Lower lobe of right lung (tissue), 2 donors: ENCODE data around the gene MLF1. TPM values are rescaled to one million over a fixed set of nuclear protein-coding genes. Genes with fewer than 3 reads are reported as not detected.
A peak's percentile ranks its signal among the peaks of the same experiment; 100 is the strongest.

Experiments
- ATAC-seq, 2 donors: fragments of 200-7000 bp; cut with Tn5 transposase; one replicate each; pipeline ENCODE4 v1.9.1; 2020 to 2022; ENCODE audit warnings: mild to moderate bottlenecking in 2 of 2, moderate library complexity in 2 of 2
- DNase-seq: peaks from one replicate; pipeline ENCODE4 v3.0.0-alpha.2; 2020
- H3K27ac ChIP-seq: fragments of 200-600 bp; one replicate; pipeline ENCODE4 v1.8.0; 2022
- H3K27me3 ChIP-seq: fragments of 200-600 bp; one replicate; pipeline ENCODE4 v1.8.0; 2022; ENCODE audit warnings: low read depth
- H3K36me3 ChIP-seq: fragments of 200-600 bp; one replicate; pipeline ENCODE4 v1.8.0; 2022; ENCODE audit warnings: mild to moderate bottlenecking
- H3K4me1 ChIP-seq: fragments of 200-600 bp; one replicate; pipeline ENCODE4 v1.8.0; 2022
- H3K4me3 ChIP-seq: fragments of 200-600 bp; one replicate; pipeline ENCODE4 v1.8.0; 2022; ENCODE audit warnings: mild to moderate bottlenecking
- H3K9me3 ChIP-seq: fragments of 200-600 bp; one replicate; pipeline ENCODE4 v1.8.0; 2022
- intact Hi-C: fragments of 100-400 bp; cut with DNase I; formaldehyde crosslinking; loops from one replicate; pipeline ENCODE4 v1.11.0; 2022
- total RNA-seq: library from RNA; stranded (reverse); fragmentation: NEBNext Ultra II Directional; extraction: Animal tissue kit (Norgen Biotek cat#: 25700); gene quantifications from one replicate; pipeline ENCODE4 v1.2.1, GENCODE V29; 2021
- TF ChIP-seq, protein P1 (sequence below): fragments of 200-600 bp; IDR thresholded peaks from one replicate; pipeline ENCODE4 v1.8.0; 2022; ENCODE audit warnings: antibody characterized with exemption, mild to moderate bottlenecking
- donor health status: DM: no; HTN: yes; CAD: no; lungs with severe emphysema.

MLF1 gene
- total RNA-seq, 1 donor from 2014 or later, result 13.5 TPM

DNA sequence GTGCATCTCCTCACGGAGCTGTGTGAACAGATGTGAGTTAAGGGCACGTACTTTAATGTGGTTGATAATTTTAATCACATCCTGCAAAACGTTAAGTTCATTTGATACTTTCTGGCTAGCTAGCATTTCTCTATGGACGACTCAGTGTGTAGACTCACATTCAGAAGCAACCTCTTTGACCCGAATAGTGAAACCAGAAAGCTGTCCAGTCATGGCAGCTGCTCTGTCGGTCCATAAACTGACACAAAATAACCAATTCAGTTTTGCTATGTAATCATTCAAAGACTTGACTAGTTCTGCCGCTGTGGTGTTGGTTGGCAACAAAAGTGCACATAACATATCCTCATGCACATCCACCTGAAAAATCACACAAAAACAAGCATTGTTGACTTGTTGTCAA lies 69.7 kb downstream of the MLF1 start:
- Histone ChIP-seq H3K9me3 (no peaks in the 10 kb centered on the region), H3K4me1 (peaks cover 12% of the 10 kb centered on the region), H3K27ac (no peak overlapping the region), H3K4me3 (no peak overlapping the region), H3K27me3 (no peaks in the 10 kb centered on the region), H3K36me3 (no peaks in the 10 kb centered on the region)
- TF ChIP-seq, protein P1, sequence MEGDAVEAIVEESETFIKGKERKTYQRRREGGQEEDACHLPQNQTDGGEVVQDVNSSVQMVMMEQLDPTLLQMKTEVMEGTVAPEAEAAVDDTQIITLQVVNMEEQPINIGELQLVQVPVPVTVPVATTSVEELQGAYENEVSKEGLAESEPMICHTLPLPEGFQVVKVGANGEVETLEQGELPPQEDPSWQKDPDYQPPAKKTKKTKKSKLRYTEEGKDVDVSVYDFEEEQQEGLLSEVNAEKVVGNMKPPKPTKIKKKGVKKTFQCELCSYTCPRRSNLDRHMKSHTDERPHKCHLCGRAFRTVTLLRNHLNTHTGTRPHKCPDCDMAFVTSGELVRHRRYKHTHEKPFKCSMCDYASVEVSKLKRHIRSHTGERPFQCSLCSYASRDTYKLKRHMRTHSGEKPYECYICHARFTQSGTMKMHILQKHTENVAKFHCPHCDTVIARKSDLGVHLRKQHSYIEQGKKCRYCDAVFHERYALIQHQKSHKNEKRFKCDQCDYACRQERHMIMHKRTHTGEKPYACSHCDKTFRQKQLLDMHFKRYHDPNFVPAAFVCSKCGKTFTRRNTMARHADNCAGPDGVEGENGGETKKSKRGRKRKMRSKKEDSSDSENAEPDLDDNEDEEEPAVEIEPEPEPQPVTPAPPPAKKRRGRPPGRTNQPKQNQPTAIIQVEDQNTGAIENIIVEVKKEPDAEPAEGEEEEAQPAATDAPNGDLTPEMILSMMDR, result no peak
- intact Hi-C loops, result no loop called here
- ATAC-seq (no peak), DNase-seq (no peak)

GRCh38 chr3:158642005-158642404 lies 71.0 kb downstream of the MLF1 start:
- Histone ChIP-seq H3K27me3 (no peaks in the 10 kb centered on the region), H3K4me1 (peaks cover 22% of the 10 kb centered on the region), H3K9me3 (no peaks in the 10 kb centered on the region), H3K4me3 (no peak overlapping the region), H3K36me3 (peaks cover 12% of the 10 kb centered on the region), H3K27ac (peak overlapping the region; percentile 13)
- TF ChIP-seq, protein P1, result no peak
- intact Hi-C loops, result no loop called here
- DNase-seq (no peak), ATAC-seq (no peak)

- DNase-seq (no peak), ATAC-seq (peak; percentile 70 to 82)
- Histone ChIP-seq H3K4me3 (no peak overlapping the region), H3K27ac (peak overlapping the region; percentile 13), H3K9me3 (no peaks in the 10 kb centered on the region), H3K36me3 (peaks cover 18% of the 10 kb centered on the region), H3K4me1 (peaks cover 22% of the 10 kb centered on the region), H3K27me3 (no peaks in the 10 kb centered on the region)
- TF ChIP-seq, protein P1, result no peak
- intact Hi-C loops, result no loop called here
Measured at GRCh38 chr3:158642474-158643210, 71.6 kb downstream of the MLF1 start.

DNA sequence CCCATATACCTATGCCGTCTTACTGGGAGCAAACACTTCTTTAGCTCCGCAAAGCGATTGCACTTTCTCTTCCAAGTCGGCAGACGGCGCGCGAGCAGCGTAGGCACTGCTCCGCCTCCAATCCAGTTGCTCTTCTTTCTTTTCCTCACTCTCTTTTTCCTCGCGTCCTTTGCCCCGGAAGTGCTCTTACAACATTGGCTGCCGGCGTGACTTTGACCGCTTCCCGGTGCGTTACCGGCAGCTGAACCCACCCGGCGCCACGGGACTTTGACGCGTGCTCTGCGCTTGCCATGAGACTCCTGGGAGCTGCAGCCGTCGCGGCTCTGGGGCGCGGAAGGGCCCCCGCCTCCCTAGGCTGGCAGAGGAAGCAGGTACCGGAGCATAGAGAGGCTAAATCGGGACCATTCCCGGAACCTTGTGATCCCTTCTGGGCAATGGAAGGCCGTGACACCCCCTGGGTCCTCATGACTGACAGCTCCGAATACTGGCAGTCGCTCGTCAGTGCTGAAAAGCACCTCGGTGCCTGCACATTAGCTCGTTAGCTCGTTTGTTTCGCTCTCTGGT lies 73.4 kb downstream of the MLF1 start, which contains the start of gene GFM1:
GFM1 (plus strand) TSS at position 183 of the 564 bp plus-strand sequence; CDS start at position 291, 108 bp downstream.
- intact Hi-C loops, result no loop called here

DNA sequence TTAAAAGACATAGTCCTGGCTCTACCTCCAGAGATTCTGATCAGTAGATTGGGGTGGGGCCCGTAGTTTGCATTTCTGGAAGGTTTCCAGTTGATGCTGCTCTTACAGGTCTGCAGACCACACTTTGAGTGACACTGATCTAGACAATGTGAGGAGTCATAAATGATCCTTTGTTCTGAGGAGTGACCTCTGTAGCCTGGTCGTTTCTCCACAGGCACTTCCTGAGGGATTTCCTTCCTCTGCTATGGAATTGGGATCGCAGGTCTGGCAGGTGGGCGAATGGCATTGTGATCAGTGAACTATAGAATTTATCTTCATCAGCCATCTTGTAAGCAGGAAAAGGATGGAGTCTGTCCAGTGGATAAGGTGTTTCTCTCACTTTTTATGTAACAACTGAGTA lies 78.8 kb downstream of the MLF1 start:
- intact Hi-C loops, result loop anchor here (10.0 kb wide), 1 partner anchor 145 kb away; no protein-coding TSS in a partner anchor
- H3K4me1 ChIP-seq, result peaks cover 16% of the 10 kb centered on the region
- ATAC-seq (no peak), DNase-seq (no peak)
- H3K27ac ChIP-seq, result no peak overlapping the region
- H3K9me3 ChIP-seq, result no peaks in the 10 kb centered on the region
- H3K36me3 ChIP-seq, result peaks cover 87% of the 10 kb centered on the region
- no peaks in the 10 kb centered on the region for H3K27me3 ChIP-seq
- TF ChIP-seq, protein P1, result no peak
- no peak overlapping the region for H3K4me3 ChIP-seq

More for the DNA sequence above, 73.4 kb downstream of the MLF1 start, which contains the start of gene GFM1:
- Histone ChIP-seq H3K27ac (peak within 1 kb of the TSS; percentile 88), H3K27me3 (no peaks in the 10 kb centered on the region), H3K9me3 (no peaks in the 10 kb centered on the region), H3K4me1 (peaks cover 22% of the 10 kb centered on the region), H3K36me3 (peaks cover 34% of the 10 kb centered on the region), H3K4me3 (peak within 1 kb of the TSS; percentile 80)
- TF ChIP-seq, protein P1, result peak; percentile 89
- DNase-seq (peak; percentile 95), ATAC-seq (peak; percentile 95 to 96)
